ENCODE data around the gene PLA2G12B. TPM values are rescaled to one million over a fixed set of nuclear protein-coding genes. Genes with fewer than 3 reads are reported as not detected.

PLA2G12B gene, protein sequence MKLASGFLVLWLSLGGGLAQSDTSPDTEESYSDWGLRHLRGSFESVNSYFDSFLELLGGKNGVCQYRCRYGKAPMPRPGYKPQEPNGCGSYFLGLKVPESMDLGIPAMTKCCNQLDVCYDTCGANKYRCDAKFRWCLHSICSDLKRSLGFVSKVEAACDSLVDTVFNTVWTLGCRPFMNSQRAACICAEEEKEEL
- not detected for total RNA-seq
- total RNA-seq (2013), result not detected

- ATAC-seq (no peak), DNase-seq (no peak)
- no peaks in the 10 kb centered on the region for H3K4me1 ChIP-seq (ENCODE audit: control insufficient read depth, insufficient read depth, low read length)
- WGBS (ENCODE audit: insufficient coverage), result 93% methylated on average over 12 of the region's 12 CpGs
- H3K4me3 ChIP-seq (ENCODE audit: low read length), result no peak within 1 kb of the TSS
- no peak within 1 kb of the TSS for H3K27ac Mint-ChIP-seq
- H3K4me3 Mint-ChIP-seq, result no peak within 1 kb of the TSS
- peaks cover 3 to 14% of the 10 kb centered on the region in 2 donors for H3K27me3 Mint-ChIP-seq (ENCODE audit: low read depth in 2 of 2)
- H3K9me3 ChIP-seq (ENCODE audit: control insufficient read depth, insufficient read depth, low read length), result no peaks in the 10 kb centered on the region
- H3K36me3 ChIP-seq (ENCODE audit: control insufficient read depth, insufficient read depth, low read length), result no peaks in the 10 kb centered on the region
- no peaks in the 10 kb centered on the region for H3K27me3 ChIP-seq (ENCODE audit: control insufficient read depth, insufficient read depth, low read length)
- no peaks in the 10 kb centered on the region for H3K4me1 Mint-ChIP-seq
- H3K27ac ChIP-seq (ENCODE audit: low read length), result no peak within 1 kb of the TSS
- H3K36me3 Mint-ChIP-seq, result no peaks in the 10 kb centered on the region
- H3K9me3 Mint-ChIP-seq, result no peaks in the 10 kb centered on the region
- intact Hi-C loops (cut with micrococcal nuclease), result no loop called here
- TF ChIP-seq, protein P1, sequence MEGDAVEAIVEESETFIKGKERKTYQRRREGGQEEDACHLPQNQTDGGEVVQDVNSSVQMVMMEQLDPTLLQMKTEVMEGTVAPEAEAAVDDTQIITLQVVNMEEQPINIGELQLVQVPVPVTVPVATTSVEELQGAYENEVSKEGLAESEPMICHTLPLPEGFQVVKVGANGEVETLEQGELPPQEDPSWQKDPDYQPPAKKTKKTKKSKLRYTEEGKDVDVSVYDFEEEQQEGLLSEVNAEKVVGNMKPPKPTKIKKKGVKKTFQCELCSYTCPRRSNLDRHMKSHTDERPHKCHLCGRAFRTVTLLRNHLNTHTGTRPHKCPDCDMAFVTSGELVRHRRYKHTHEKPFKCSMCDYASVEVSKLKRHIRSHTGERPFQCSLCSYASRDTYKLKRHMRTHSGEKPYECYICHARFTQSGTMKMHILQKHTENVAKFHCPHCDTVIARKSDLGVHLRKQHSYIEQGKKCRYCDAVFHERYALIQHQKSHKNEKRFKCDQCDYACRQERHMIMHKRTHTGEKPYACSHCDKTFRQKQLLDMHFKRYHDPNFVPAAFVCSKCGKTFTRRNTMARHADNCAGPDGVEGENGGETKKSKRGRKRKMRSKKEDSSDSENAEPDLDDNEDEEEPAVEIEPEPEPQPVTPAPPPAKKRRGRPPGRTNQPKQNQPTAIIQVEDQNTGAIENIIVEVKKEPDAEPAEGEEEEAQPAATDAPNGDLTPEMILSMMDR (IDR thresholded peaks at IDR 0.05), result no peak
Measured at GRCh38 chr10:72954596-72955554, at the start of gene PLA2G12B. Gene PLA2G12B (minus strand): TSS chr10:72954806. CDS start chr10:72954685, 121 bp downstream.

DNA sequence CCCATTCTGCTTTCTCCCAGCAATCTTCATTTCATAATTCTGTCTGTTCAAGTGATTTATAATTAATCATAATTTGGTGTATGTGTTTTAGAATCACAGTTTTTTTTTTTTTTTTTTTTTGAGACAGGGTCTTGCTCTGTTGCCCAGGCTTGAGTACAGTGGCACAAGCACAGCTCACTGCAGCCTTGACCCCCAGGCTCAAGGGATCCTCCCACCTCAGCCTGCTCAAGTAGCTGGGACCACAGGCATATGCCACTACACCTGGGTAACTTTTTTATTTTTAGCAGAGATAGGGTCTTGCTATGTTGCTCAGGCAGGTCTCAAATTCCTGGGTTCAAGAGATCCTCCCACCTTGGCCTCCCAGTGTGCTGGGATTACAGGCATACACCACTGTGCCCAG lies 49.2 kb upstream of the PLA2G12B start:
- Histone ChIP-seq H3K27ac (ENCODE audit: low read length) (no peak overlapping the region), H3K27me3 (ENCODE audit: control insufficient read depth, insufficient read depth, low read length) (no peaks in the 10 kb centered on the region), H3K4me3 (ENCODE audit: low read length) (no peak overlapping the region), H3K9me3 (ENCODE audit: control insufficient read depth, insufficient read depth, low read length) (no peaks in the 10 kb centered on the region), H3K4me1 (ENCODE audit: control insufficient read depth, insufficient read depth, low read length) (no peaks in the 10 kb centered on the region), H3K36me3 (ENCODE audit: control insufficient read depth, insufficient read depth, low read length) (peaks cover 12% of the 10 kb centered on the region)
- no peaks in the 10 kb centered on the region for H3K27me3 Mint-ChIP-seq (ENCODE audit: low read depth in 2 of 2)
- ATAC-seq (no peak), DNase-seq (no peak)
- no peaks in the 10 kb centered on the region for H3K4me1 Mint-ChIP-seq
- no peaks in the 10 kb centered on the region for H3K36me3 Mint-ChIP-seq
- H3K4me3 Mint-ChIP-seq, result no peak overlapping the region
- intact Hi-C loops (cut with micrococcal nuclease), result no loop called here
- TF ChIP-seq, protein P1 (IDR thresholded peaks at IDR 0.05), result no peak
- no peak overlapping the region for H3K27ac Mint-ChIP-seq
- H3K9me3 Mint-ChIP-seq, result no peaks in the 10 kb centered on the region

- Mint-ChIP-seq H3K4me1 (no peaks in the 10 kb centered on the region), H3K4me3 (no peak overlapping the region)
Measured at GRCh38 chr10:73000973-73001372, 46.4 kb upstream of the PLA2G12B start.

More at GRCh38 chr10:73000973-73001372, 46.4 kb upstream of the PLA2G12B start:
- intact Hi-C loops (cut with micrococcal nuclease), result no loop called here
- Histone ChIP-seq H3K27ac (ENCODE audit: low read length) (no peak overlapping the region), H3K4me3 (ENCODE audit: low read length) (no peak overlapping the region), H3K9me3 (ENCODE audit: control insufficient read depth, insufficient read depth, low read length) (no peaks in the 10 kb centered on the region), H3K27me3 (ENCODE audit: control insufficient read depth, insufficient read depth, low read length) (no peaks in the 10 kb centered on the region), H3K36me3 (ENCODE audit: control insufficient read depth, insufficient read depth, low read length) (peaks cover 8% of the 10 kb centered on the region), H3K4me1 (ENCODE audit: control insufficient read depth, insufficient read depth, low read length) (no peaks in the 10 kb centered on the region)
- no peaks in the 10 kb centered on the region for H3K36me3 Mint-ChIP-seq
- no peaks in the 10 kb centered on the region for H3K9me3 Mint-ChIP-seq
- ATAC-seq, result no peak
- TF ChIP-seq, protein P1 (IDR thresholded peaks at IDR 0.05), result no peak
- no peaks in the 10 kb centered on the region for H3K27me3 Mint-ChIP-seq (ENCODE audit: low read depth in 2 of 2)
- no peak for DNase-seq
- 99% methylated on average over 3 of the region's 3 CpGs for WGBS (ENCODE audit: insufficient coverage)
- H3K27ac Mint-ChIP-seq, result no peak overlapping the region

Data from natural killer cell (primary cell).